Hepatocyte (in vitro differentiated cells): ENCODE data around the gene SGMS1.

Experiments used
- CTCF ChIP-seq: fragments of 200-600 bp; sonication (generic); IDR thresholded peaks from 2 replicates; pipeline ENCODE4 v1.5.1; 2016; ENCODE audit warnings: antibody characterized with exemption, mild to moderate bottlenecking; ENCODE audit not compliant: poor library complexity
- EZH2 ChIP-seq: fragments of 200-600 bp; sonication (generic); IDR thresholded peaks from 2 replicates; pipeline ENCODE4 v1.6.1; 2016; ENCODE audit warnings: antibody characterized with exemption, mild to moderate bottlenecking, borderline replicate concordance

- TF ChIP-seq CTCF (no peak), EZH2 (no peak)
Measured at GRCh38 chr10:50600286-50600685, 23.5 kb downstream of the SGMS1 start.
